ENCODE results near the gene MRPL47.

DNA sequence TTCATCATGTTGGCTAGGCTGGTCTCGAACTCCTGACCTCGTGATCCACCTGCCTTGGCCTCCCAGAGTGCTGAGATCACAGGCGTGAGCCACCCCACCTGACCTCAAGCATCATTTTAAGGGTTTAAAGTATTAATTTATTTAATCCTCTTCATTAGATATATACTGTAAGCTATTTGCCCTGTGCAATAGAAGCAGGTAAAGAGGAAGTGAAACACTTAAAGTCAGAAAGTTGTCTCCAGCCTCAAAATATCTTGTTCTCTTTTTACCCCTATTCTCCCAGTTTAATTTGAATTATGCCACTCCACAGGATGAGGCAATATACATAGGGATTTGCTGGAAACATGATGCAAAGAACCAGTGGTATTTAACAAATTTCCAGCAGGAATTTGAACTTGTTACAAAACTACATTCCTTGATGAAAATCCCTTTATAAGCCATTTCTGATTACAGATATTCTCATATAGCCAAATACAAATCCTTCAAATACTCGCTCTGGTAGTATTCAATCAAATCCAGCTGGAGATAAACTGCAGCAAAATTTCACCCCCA lies 2.2 kb upstream of the MRPL47 start:
- TF ChIP-seq, protein P1, sequence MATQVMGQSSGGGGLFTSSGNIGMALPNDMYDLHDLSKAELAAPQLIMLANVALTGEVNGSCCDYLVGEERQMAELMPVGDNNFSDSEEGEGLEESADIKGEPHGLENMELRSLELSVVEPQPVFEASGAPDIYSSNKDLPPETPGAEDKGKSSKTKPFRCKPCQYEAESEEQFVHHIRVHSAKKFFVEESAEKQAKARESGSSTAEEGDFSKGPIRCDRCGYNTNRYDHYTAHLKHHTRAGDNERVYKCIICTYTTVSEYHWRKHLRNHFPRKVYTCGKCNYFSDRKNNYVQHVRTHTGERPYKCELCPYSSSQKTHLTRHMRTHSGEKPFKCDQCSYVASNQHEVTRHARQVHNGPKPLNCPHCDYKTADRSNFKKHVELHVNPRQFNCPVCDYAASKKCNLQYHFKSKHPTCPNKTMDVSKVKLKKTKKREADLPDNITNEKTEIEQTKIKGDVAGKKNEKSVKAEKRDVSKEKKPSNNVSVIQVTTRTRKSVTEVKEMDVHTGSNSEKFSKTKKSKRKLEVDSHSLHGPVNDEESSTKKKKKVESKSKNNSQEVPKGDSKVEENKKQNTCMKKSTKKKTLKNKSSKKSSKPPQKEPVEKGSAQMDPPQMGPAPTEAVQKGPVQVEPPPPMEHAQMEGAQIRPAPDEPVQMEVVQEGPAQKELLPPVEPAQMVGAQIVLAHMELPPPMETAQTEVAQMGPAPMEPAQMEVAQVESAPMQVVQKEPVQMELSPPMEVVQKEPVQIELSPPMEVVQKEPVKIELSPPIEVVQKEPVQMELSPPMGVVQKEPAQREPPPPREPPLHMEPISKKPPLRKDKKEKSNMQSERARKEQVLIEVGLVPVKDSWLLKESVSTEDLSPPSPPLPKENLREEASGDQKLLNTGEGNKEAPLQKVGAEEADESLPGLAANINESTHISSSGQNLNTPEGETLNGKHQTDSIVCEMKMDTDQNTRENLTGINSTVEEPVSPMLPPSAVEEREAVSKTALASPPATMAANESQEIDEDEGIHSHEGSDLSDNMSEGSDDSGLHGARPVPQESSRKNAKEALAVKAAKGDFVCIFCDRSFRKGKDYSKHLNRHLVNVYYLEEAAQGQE (IDR thresholded peaks at IDR 0.05; ENCODE audit: low read depth, low read length) = no peak
- TF ChIP-seq NRF1 (IDR thresholded peaks at IDR 0.05; ENCODE audit: low read depth, low read length) (no peak), MEF2A (IDR thresholded peaks at IDR 0.05; ENCODE audit: borderline replicate concordance, low read depth) (no peak), JUND (IDR thresholded peaks at IDR 0.05) (no peak), EP300 (IDR thresholded peaks at IDR 0.05; ENCODE audit: borderline replicate concordance in 1 of 2, low read depth in 1 of 2, low read length in 1 of 2) (no peak), SMC3 (IDR thresholded peaks at IDR 0.05; ENCODE audit: low read depth, low read length) (no peak), RAD21 (IDR thresholded peaks at IDR 0.05; ENCODE audit: low read length) (no peak), POLR2AphosphoS5 (IDR thresholded peaks at IDR 0.05; ENCODE audit: low read depth, low read length) (no peak), RCOR1 (IDR thresholded peaks at IDR 0.05; ENCODE audit: low read length) (no peak)
- TF ChIP-seq, protein P2, sequence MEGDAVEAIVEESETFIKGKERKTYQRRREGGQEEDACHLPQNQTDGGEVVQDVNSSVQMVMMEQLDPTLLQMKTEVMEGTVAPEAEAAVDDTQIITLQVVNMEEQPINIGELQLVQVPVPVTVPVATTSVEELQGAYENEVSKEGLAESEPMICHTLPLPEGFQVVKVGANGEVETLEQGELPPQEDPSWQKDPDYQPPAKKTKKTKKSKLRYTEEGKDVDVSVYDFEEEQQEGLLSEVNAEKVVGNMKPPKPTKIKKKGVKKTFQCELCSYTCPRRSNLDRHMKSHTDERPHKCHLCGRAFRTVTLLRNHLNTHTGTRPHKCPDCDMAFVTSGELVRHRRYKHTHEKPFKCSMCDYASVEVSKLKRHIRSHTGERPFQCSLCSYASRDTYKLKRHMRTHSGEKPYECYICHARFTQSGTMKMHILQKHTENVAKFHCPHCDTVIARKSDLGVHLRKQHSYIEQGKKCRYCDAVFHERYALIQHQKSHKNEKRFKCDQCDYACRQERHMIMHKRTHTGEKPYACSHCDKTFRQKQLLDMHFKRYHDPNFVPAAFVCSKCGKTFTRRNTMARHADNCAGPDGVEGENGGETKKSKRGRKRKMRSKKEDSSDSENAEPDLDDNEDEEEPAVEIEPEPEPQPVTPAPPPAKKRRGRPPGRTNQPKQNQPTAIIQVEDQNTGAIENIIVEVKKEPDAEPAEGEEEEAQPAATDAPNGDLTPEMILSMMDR (IDR thresholded peaks at IDR 0.05) = no peak

Measured in SK-N-SH (cell line).